GM21390 (cell line): ENCODE data around the gene NCS1.

ENCODE experiments used
- ATAC-seq: cut with Tn5 transposase; IDR thresholded peaks from one replicate; pipeline ENCODE4 v1.9.1; 2021; ENCODE audit not compliant: unreplicated experiment

NCS1 gene

DNA sequence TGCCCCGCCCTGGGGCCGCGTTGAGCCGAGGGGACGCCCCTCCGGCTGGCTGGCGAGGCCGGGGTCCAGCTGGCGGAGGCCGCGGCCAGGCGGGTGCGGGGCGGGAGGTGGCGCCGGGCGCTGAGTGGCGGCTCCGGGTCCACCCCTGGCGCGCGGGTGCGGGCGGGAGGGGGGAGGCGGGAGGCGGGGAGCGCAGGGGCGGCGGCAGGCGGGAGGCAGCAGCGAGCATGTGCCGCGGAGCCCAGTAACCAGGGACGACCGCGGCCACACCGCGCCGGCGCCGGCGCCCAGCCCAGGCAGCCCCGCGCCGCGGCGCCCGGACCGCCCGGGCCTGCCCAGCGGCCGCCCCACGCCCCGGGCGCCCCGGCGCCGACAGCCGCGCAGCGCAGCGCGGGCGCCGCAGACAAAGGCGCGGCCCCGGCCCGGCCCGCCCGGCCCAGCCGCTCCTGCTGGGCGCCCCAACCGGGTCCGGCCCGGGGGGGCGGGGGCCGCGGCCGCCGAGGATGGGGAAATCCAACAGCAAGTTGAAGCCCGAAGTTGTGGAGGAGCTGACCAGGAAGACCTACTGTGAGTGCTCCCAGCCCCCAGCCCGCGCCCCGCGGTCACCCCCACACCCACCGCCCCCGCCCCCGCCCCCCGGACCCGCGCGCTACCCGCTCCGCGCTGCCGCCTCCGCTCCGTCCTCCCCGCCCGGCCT lies at the start of gene NCS1:
NCS1 (plus strand) TSS at position 244 of the 697 bp plus-strand sequence; CDS start at position 504, 260 bp downstream.
- no peak for ATAC-seq

- ATAC-seq: no peak
These were observed 49.7 kb upstream of the NCS1 start for GRCh38 chr9:130122456-130122855.

DNA sequence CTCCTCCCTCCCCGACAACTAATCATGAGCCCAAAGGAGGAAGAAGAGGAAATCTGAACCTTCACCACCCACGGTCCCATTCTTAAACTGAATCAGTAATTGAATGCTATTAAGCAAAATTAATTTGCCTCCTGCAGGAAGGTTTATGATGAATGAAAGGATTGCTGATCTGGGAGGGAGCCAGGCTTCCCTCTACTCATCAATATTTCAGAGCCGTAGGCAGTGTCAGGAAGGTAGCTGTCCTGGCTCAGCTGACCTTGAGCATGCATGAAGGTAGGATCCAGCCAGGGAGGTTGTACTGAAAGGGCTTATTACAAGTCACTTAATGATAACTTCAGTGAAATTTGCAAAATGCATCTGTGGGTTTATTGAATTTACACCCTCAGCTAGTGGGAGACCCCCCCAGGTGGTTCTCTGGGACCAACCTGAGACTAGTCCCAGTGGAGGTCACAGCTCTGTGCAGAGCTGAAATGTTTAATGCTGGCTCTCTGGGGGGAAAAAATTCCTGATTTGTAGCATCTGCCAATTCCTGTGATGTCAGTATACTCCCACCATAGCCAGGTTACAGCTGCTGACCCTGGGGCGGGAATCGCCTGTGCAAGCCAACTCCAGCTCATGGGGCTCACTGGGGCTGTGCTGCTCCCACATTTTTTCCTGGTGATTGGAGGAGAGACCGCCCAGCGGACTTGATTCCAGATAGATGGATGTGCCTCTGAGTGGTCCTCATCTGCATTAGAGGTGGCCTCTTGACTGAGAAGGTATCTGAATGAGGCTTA lies 47.9 kb upstream of the NCS1 start:
- ATAC-seq: no peak

- no peak for ATAC-seq
These were observed 45.3 kb upstream of the NCS1 start for GRCh38 chr9:130126721-130127433.

- ATAC-seq: peak; percentile 66
These were observed 44.0 kb upstream of the NCS1 start for GRCh38 chr9:130128251-130128650.

DNA sequence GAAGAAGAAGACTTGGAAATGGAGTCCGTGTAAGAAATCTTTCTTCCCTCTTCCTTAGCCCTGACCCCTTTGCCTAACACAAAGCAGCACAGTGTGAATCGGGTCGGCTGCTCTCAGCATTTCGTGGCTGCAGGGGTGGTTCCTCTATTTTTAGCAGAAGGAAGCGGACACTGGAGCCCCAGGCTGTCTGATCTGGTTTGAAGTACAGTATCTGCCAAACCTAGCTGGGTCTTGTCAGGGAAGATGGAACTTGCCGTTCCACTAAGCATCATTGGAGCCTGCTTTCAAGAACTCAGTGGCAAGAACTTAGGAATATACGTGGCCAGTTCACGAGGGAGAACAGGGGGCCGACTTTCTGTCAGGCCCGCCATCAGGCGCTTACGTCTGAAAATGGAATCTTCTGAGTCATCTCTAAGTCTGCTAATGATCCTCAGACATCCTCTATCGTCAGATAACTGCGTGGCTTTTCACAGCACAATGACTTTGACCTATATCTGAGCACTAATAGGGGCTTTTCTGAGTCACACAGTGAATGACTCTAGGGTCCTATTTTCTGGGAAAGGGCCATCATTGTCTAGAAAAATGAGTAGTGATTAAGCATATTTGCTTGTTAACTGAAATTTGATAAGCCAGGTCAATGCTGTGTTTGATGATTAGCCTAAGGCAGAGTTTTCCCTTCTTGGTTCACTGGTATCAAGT lies 43.3 kb upstream of the NCS1 start:
- peak; percentile 60 for ATAC-seq

GRCh38 chr9:130129432-130130061 lies 42.7 kb upstream of the NCS1 start:
- ATAC-seq: peak; percentile 4

GRCh38 chr9:130132746-130133145 lies 39.5 kb upstream of the NCS1 start:
- no peak for ATAC-seq

DNA sequence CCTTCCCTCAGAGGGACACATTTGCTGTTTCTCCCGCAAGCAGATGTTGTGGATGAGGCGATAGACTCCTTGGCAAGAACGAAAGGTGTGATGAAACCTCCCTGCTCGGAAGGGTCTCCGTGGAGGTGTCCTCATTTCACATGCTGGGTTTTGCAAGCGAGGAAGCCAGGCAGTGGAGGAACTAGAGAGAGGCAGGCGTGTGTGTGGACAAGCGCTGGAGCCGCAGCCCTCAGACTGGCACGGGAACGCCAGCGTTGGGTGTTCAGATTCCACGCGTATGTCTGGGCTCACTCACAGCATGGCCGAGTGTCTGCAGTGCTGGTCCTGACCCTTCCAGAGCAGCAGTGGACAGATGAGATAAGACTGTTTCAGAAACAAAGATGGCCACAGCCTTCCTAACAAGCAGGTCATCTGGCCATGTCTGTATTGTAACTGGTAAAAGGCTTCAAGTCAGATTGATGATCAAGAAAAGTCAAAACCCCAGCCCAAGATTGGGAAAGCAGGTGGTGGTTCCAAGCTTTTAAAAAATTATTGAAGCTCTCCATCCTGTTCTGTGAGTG lies 35.0 kb upstream of the NCS1 start:
- ATAC-seq: no peak

DNA sequence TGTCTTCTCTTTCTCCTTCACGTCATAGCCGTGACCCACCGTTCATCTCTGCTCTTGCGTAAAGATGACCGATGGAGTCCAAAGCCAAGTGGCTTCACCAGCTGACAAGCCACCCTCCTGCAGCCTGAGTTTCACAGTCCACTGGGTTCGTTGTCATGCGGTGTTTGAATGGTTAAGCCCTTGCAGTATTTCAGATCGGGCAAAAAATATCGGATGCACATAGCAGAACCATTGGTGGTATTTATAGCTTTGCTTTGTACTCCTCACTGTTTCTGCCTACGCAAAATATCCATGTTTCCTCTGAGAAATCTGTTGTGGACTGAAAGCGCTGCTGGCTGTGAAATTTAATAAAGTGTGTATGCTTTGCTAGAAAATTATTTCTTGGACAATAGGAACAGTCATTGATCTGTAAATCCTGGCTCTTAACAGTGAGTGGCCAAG lies 34.5 kb upstream of the NCS1 start:
- ATAC-seq: no peak

GRCh38 chr9:130138171-130138653 lies 34.0 kb upstream of the NCS1 start:
- ATAC-seq: no peak

DNA sequence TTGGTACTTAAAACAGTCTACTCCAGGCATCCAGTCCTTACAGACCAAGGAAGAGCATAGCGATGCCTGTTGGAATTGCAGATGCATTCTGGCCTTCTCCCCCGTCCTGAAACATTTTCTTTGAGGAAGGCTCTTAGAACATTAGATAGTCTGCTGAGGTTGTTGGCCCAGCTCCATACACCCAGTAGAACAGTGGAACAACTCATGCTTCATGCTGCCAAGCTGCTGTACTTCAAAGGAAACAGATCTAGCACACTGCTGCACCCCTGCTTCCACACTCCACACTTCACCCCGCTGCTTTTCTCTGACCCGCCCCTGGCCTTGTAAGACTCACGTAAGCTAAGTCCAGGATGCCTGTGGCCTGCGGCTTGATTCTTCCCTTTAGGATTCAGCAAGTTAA lies 33.4 kb upstream of the NCS1 start:
- no peak for ATAC-seq

DNA sequence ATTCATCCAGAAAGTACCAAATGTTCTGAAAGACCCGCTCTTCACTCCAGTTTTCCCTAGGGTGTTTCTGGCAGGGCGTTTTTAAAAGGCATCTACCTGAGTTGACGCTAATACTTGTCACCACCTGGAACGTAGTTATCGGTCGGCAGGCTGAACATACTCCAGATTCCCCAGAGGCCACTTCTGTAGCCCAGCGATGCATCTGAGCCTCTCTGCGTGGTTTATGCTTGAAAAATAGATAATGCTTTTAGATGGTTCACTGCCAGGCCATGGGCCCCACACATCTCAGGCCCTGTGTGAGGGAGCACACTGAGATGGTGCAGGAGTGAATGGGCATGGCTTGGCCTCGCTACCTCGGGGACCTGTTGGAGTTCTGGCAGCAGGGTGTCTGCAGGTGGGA lies 33.0 kb upstream of the NCS1 start:
- no peak for ATAC-seq

- no peak for ATAC-seq
These were observed 31.5 kb upstream of the NCS1 start for GRCh38 chr9:130140706-130141105.

DNA sequence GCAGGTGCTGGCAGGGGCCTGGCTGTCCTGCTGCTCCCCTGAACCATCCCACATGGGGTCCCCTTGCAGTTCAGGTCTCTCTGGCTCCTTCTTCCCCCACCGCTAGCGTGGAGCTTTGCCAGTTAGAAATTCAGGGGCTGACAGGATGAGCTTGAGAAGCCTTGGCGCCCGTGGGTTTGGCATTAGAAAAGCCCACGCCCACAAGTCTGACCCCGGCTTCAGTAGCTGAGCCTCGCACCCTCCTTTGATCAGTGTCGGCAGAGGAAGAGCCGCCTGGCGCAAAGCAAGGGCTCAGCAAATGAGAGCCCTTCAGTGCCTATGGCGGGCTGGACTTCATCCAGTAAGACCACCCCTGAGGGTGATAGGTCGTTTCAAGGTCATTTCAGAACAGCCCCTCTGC lies 30.1 kb upstream of the NCS1 start:
- no peak for ATAC-seq

- ATAC-seq: no peak
These were observed 29.6 kb upstream of the NCS1 start for GRCh38 chr9:130142641-130143040.

GRCh38 chr9:130143279-130143893 lies 28.8 kb upstream of the NCS1 start:
- ATAC-seq: no peak

GRCh38 chr9:130143958-130144366 lies 28.2 kb upstream of the NCS1 start:
- no peak for ATAC-seq

GRCh38 chr9:130144703-130145102 lies 27.5 kb upstream of the NCS1 start:
- ATAC-seq: no peak

GRCh38 chr9:130145658-130146057 lies 26.5 kb upstream of the NCS1 start:
- ATAC-seq: no peak
